KOPT-K1 (cell line): Measurements from ENCODE around the gene DSCAML1.

Experiments used
- H3K27ac ChIP-seq: fragments of 200-600 bp; sonication (generic); 2 replicates; pipeline ENCODE4 v1.5.1; 2016; ENCODE audit warnings: antibody characterized with exemption, mild to moderate bottlenecking, low read depth, low read length; ENCODE audit not compliant: poor library complexity, severe bottlenecking
- H3K36me3 ChIP-seq: fragments of 200-600 bp; sonication (generic); 2 replicates; pipeline ENCODE4 v1.5.1; 2017; ENCODE audit warnings: antibody characterized with exemption, mild to moderate bottlenecking, low read length, moderate library complexity; ENCODE audit not compliant: insufficient read depth
- H3K9me3 ChIP-seq: fragments of 200-600 bp; sonication (generic); 2 replicates; pipeline ENCODE4 v1.5.1; 2017; ENCODE audit warnings: antibody characterized with exemption, low read length, mild to moderate bottlenecking; ENCODE audit not compliant: insufficient read depth, poor library complexity, severe bottlenecking

DSCAML1 gene

DNA sequence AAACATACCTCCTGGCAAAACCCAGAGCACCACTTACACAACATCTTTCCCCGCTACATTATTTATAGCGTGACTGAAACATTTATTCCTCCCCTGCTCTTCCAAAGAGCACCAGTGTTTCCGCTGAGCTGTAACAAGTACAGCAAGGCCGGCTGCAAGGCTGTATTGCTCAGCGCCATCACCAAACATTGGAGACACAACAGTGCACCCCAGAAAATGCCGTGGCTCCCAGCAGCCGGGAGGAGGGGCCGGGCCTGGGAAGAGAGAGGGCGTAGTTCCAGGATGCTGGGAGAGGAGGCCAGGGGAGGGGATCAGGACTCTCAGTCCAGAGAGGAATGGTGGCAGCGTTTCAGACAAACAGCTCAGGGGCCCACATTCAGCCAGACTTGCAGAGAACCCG, 133.2 kb downstream of the DSCAML1 start:
- Histone ChIP-seq H3K27ac (no peak overlapping the region), H3K9me3 (no peaks in the 10 kb centered on the region), H3K36me3 (no peaks in the 10 kb centered on the region)

DNA sequence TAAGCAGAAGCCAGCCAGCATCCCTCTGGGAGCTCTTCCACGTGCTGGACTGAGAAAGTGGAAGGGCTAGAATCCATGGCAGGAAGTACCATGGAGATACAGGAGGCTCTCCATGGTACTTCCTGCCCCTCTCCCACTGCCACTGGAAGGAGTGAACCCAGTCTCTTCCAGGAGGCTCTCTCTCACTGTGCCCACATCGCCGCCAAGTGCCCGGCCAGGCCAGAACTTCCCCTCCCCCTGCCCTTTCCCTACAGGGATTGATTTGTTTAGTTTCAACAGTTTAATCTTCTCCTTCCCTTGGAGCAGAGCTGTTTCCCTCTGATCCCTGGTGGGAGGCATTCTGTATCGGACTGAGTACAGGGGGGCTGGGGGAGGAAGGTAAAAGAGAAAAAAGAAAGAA, 133.6 kb downstream of the DSCAML1 start:
- Histone ChIP-seq H3K27ac (no peak overlapping the region), H3K9me3 (no peaks in the 10 kb centered on the region), H3K36me3 (no peaks in the 10 kb centered on the region)

DNA sequence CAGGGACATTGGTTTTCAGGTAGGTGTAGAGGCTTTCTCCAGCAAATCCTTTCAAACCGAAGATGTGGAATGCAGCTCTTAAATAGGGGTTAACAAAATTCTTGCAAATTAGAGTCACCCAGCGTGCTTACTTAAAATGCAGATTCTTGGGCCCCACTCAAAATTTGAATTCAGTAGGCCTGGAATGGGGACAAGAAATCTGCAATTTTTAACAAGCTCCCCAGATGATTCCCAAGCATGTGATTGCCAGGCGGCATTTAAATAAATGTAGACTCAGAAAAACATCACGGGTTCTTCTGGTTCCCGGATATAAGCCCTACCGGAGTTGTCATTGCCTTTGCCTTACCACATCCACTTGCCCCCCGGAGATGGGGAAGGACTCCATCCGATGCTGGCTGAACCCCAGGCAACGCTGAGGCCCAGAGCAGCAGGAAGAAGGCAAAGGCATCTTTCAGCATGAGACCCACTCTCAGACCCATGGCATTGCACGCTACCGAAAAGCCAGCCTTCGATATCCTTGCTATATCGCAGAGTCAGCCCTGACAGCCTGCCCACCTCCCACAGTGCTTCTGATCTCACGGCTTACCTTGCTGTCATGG, 134.2 kb downstream of the DSCAML1 start:
- no peaks in the 10 kb centered on the region for H3K36me3 ChIP-seq
- no peaks in the 10 kb centered on the region for H3K9me3 ChIP-seq
- no peak overlapping the region for H3K27ac ChIP-seq

DNA sequence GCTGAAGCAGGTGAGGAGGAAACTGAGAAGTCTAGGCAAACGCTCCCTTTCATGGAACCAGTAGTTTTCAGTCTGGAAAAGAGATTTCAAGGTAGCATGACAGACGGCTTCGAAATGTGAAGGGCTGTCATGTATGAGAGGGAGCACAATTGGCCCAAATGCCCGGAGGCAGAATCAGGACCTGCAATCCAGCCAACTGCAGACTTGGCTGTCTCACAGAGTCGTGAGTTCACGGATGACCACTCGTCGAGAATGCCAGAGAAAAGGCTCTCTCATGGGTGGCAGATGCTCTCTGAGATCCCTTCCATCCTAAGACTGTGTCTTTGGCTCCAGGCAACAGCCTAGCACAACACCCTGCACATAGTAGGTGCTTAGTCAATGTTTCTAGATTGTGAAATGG, 134.8 kb downstream of the DSCAML1 start:
- H3K9me3 ChIP-seq = no peaks in the 10 kb centered on the region
- H3K27ac ChIP-seq = no peak overlapping the region
- no peaks in the 10 kb centered on the region for H3K36me3 ChIP-seq

DNA sequence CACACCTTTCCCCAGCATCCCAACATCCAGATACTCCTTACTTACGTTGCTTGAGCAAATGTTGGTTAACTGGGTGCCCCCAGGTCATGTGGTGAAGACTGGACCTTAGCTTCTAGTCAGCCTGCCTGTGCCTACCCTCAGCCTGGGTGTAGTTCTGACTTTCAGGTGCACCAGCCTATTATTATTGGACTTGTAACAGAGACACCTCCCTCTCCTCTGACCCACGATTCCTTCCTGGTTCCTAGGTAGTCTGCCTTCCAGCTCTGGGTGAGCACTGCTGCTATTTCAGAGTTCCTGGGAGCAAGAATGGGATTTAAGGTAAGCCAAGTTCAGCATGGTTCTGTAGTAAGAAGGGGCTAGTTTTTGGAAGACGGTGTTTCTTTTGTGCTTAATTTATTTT, 138.2 kb downstream of the DSCAML1 start:
- Histone ChIP-seq H3K27ac (no peak overlapping the region), H3K9me3 (no peaks in the 10 kb centered on the region), H3K36me3 (no peaks in the 10 kb centered on the region)

DNA sequence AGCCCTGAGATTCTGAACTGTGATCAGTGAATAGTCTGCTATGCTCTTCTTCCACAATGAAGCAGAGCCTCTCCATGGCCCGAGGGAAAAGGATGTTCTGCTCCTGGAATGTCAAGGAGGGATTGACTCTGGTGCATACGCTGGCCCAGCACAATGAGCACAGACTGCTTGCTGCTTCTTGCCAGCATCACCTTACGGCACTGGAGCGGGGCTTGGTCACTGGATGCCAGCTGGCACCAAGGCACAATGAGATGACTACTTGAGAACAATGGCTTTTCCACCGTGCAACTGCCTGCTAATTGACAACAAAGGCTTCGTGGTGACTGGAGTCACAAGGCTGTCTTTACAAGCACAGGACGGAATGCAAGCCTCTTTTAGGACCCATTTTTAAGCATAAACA, 139.2 kb downstream of the DSCAML1 start:
- no peak overlapping the region for H3K27ac ChIP-seq
- H3K9me3 ChIP-seq = no peaks in the 10 kb centered on the region
- H3K36me3 ChIP-seq = no peaks in the 10 kb centered on the region

DNA sequence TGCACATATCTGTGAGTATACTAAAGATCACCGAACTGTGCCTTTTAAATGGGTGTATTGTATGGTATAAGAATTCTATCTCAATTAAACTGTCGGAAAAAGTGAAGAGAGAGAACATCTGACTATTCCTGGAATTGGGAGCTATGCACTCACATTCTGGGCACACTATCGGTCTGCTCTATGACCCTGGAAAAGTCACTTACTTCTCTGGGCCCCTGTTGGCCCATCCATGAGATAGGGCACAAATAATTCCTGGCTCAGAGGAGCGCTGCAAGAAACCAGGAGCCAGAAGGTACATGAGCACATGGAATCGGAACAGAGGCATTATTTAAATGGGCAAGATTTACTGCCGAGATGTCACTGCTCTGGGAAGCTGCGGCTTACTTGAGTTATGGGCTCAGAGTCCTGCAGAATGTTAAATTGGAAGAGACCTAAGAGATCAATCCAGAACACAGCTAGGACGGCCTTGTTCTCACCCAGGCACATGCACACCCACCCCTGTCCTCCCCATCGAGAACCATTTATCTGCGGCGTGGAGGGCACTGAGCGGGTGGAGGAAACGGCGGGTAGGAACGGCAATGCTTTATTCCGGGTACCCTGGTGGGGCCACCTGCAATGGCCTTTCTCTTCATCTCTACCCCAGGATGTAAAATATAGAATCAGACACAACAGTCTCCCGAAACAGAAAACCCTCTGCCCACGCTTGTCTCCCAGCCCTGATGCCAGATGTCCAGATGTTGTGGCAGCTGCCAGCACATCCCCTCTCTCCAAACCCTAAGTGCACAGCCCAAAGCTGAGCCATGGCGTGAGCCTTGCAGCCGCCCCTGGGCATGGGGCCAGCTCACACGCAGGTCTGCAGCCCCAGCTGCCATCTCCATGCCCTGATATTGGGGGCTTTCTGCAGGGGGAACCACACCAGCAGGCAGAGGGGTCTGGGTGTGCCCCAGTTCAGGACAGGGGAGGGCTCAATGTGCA, 142.4 kb downstream of the DSCAML1 start:
- H3K9me3 ChIP-seq = no peaks in the 10 kb centered on the region

DNA sequence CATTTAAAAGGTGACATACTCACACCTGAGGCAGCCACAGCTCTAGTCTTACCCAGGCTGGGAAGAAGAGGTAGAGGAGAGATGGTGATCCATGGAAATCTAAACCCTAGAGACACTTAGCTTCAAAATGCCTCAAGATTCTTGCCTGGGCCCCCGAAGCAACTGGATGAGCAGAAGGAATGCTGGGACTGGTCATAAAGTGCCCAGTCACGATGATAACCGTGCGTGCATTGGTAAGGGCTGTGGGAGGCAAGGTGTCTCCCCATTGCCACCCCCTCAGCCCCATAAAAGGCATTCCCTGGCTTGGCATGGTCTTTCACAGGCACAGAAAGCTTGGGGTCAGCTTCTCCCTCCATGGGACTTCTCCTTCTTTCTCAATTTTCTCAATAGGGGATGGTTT, 144.5 kb downstream of the DSCAML1 start:
- H3K36me3 ChIP-seq = no peaks in the 10 kb centered on the region
- no peaks in the 10 kb centered on the region for H3K9me3 ChIP-seq
- no peak overlapping the region for H3K27ac ChIP-seq

More for the DNA sequence above, 142.4 kb downstream of the DSCAML1 start:
- Histone ChIP-seq H3K36me3 (no peaks in the 10 kb centered on the region), H3K27ac (no peak overlapping the region)

DNA sequence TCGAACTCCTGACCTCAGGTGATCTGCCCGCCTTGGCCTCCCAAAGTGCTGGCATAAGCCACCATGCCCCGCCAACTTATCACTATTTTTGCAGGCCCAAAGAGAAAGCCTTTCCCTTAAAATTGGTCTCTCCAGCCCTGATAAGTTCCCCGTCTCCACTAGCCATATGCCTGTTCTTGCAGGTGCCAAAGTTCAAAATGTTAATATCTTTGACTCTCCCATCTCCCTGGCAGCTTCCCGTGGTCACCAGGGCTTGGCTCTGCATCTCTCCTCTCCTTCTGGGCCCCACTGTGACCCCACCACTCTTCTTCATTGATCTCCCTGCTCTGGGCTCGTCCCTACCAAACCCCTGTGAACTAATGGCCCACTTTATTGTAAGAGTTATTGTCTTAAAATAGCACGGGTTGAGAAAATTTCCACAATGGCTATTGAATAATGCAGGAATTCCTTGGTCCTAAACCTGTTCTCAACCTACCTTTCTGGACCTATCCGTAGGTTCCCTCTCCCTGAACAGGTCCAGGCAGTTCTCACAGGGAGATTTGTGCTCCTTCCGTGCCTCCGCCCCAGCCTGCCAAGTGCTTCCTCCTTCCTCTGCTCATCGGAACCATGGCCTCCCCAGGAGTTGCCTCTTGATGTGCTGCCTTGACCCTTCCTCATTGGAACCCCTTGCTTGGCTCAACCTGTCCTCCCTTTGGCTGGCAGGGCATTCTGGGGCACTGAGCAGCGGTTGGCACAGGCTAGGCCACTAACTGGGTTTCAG, 147.5 kb downstream of the DSCAML1 start:
- H3K9me3 ChIP-seq = no peaks in the 10 kb centered on the region
- no peaks in the 10 kb centered on the region for H3K36me3 ChIP-seq
- no peak overlapping the region for H3K27ac ChIP-seq

DNA sequence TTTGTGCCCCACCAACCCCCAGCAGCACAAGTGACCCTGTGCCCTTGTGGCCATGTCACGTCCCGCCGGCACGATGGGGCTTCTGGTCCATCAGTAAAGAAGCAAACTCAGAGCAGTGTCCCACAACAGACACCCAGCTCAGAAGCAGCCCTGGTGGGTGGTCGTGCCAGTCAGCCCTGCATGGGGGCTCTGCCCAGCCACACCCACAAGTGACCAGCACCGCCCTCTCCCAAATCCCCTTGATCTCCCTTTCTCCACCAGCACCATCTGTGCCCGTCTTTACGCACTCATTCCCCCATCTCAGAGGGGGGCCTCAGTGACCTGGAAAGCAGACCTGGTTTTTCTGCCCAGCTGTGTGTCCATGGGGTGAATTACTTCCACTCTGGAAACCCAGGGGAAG, 149.1 kb downstream of the DSCAML1 start:
- no peaks in the 10 kb centered on the region for H3K36me3 ChIP-seq
- H3K9me3 ChIP-seq = no peaks in the 10 kb centered on the region
- H3K27ac ChIP-seq = no peak overlapping the region

DNA sequence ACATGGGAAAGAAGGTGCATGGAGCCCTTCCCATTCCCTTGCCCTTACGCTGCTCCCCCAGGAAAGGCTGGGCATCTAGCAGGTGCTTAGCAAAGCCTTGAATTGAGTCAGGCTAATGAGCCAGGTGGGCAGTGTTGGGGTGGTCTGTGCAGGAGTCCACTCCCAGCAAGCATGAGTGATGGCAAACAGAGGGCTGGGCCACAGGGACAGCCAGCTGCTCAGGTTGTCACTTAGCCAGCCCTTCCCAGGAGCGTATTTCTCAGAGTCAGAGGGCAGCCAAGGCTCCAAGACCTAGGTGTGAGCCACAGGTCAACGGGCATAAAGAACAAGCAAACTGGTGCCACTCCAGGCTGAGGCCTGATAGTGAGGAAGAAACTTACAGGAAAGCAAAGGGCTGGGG, 149.8 kb downstream of the DSCAML1 start:
- no peak overlapping the region for H3K27ac ChIP-seq
- no peaks in the 10 kb centered on the region for H3K9me3 ChIP-seq
- H3K36me3 ChIP-seq = no peaks in the 10 kb centered on the region

DNA sequence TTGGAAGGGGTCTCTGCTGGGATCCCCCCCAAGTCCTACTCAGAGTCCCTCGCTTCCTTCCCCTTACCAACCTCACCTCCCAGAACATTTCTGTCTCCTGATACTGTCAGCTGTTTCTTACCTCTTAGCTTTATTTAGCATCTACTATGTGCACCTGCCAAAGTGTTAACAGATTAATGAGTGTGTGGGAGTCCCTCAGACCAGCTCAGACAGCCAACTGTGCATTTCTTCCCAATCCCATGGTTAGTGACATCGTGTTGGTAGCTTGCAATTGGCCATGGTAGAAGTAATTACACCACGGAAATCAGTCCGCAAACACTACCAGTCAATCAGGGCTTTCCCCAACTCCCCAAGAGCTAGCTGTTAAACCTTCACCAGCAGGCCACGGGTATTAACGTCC, 150.6 kb downstream of the DSCAML1 start:
- H3K9me3 ChIP-seq = no peaks in the 10 kb centered on the region
- H3K36me3 ChIP-seq = no peaks in the 10 kb centered on the region

DNA sequence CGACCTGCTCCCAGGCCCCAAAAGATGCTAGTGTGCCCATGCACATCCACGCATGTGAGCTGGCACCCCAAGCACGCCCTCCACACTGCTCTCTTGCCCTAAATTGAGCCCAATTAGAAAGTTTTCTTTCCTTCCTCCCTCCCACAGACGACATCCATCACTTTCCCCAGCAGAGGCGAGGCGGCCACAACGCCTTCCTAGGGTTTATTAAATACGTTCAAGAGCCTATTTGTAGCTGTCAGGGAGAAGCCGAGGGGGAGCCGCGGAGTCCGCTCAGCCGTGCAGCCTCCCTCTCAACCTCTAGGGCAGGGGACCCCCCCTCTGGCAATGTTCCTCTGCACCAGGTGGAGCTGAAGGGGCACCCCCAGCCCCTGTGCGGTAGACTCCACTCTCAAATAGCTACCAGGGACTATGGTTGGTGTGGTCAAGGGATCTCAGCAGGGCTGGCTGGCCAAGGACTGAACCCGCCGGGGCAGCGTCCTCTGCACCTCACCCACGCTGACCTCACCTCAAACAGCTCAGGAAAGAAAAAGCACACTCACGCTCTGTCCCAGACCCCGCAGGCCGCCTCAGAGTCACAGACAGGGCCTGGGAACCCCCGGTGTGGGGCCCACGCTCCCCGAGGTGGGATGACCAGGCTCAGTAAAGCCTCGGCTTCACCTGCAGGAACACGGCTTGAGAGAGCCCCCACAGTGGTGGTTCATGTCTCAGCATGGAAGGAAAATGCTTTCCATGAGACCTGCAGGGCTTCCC, 152.4 kb downstream of the DSCAML1 start:
- H3K9me3 ChIP-seq = no peaks in the 10 kb centered on the region
- H3K27ac ChIP-seq = no peak overlapping the region
- H3K36me3 ChIP-seq = no peaks in the 10 kb centered on the region

More for the DNA sequence above, 150.6 kb downstream of the DSCAML1 start:
- no peak overlapping the region for H3K27ac ChIP-seq

DNA sequence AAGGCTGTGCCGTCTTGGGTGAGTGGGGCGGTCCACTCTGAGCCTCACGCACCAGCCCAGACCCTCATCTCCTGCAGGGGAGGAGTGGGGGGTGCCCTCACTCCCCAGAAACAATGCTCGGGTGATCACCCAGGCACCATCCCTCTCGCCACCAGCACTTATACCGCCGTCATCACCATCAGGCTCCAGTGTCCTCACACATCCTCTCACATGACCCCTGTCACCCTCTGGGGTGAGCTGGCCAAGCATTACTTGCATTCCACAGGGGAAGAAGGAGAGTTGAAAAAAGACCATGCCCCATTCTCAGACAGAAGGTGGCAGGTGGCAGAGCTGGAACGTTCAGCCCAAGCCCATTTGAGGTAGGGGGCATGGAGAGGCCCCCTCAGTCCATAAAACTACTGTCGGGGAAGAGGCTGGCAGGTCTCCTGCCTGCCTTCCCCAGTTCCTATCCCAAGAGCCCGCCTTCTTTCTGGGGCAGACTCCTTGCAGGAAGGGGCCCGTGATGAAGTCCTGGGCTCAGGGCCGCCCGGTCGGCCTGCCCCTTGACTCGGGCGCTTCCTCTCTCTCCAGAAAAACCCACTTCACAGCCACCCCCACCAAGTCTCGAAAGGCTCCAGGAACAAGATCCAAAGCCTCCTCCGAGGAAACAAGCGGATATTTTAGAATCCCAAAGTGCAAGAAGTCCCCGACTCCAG, 153.3 kb downstream of the DSCAML1 start:
- H3K9me3 ChIP-seq = no peaks in the 10 kb centered on the region
- no peaks in the 10 kb centered on the region for H3K36me3 ChIP-seq
- no peak overlapping the region for H3K27ac ChIP-seq
